22Rv1 (cell line): ENCODE data around the gene DAB2.

Source experiments
- ZFX ChIP-seq: fragments of 450-650 bp; IDR thresholded peaks from 2 replicates; pipeline ENCODE4 v1.6.1; 2017; ENCODE audit warnings: antibody characterized with exemption, borderline replicate concordance
- TF ChIP-seq, protein P1 (sequence below): fragments of 450-650 bp; IDR thresholded peaks from 2 replicates; pipeline ENCODE4 v1.5.1; 2017; ENCODE audit warnings: mild to moderate bottlenecking

DNA sequence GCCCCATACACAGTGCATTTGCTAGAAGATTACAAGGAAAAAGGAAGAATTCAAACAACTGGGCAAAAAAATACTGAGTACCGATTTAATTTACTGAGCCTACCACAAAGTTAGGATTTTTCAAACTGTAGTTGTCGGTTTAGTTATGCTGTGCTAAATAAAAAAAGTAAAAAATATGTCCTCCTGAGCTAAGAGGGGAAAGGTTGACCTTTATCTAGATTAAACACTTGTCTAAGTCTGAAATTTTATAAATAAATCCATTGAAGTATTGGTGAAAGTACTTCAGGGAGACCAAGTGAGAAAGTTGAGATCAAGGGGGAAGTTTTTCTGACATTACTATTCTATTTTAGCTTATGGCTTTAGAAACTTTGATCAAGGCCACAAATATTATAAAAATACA lies 19.1 kb upstream of the DAB2 start:
- TF ChIP-seq, protein P1, sequence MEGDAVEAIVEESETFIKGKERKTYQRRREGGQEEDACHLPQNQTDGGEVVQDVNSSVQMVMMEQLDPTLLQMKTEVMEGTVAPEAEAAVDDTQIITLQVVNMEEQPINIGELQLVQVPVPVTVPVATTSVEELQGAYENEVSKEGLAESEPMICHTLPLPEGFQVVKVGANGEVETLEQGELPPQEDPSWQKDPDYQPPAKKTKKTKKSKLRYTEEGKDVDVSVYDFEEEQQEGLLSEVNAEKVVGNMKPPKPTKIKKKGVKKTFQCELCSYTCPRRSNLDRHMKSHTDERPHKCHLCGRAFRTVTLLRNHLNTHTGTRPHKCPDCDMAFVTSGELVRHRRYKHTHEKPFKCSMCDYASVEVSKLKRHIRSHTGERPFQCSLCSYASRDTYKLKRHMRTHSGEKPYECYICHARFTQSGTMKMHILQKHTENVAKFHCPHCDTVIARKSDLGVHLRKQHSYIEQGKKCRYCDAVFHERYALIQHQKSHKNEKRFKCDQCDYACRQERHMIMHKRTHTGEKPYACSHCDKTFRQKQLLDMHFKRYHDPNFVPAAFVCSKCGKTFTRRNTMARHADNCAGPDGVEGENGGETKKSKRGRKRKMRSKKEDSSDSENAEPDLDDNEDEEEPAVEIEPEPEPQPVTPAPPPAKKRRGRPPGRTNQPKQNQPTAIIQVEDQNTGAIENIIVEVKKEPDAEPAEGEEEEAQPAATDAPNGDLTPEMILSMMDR, result no peak
- TF ChIP-seq ZFX, result no peak
